H1 (cell line): ENCODE measurements around the gene HSFX2. TPM values are rescaled to one million over a fixed set of nuclear protein-coding genes. Genes with fewer than 3 reads are reported as not detected.

Experiments used
- CHD7 ChIP-seq: fragments of 300-600 bp; sonication (generic); IDR thresholded peaks from 2 replicates; pipeline ENCODE4 v1.7.1; 2012; ENCODE audit warnings: low read length, moderate library complexity, mild to moderate bottlenecking, inconsistent platforms; ENCODE audit not compliant: insufficient replicate concordance
- CTBP2 ChIP-seq: IDR thresholded peaks from 2 replicates; pipeline ENCODE4 v1.7.0; 2011; ENCODE audit warnings: borderline replicate concordance, mild to moderate bottlenecking, moderate library complexity, mixed read lengths, low read length; ENCODE audit not compliant: insufficient read depth, insufficient read length
- polyA plus RNA-seq, 7 experiments: library from polyadenylated mRNA; depleted of rRNA in 3 of 7; stranded (reverse) in 5 of 7; unstranded in 2 of 7; fragments of >200 nt in 5 of 7; fragments of 200-250 nt in 2 of 7; gene quantifications; 1 replicate in 5 of 7; 2 replicates in 1 of 7; 4 replicates in 1 of 7; pipeline versions ENCODE4 v1.2.1 to v1.2.3, GENCODE V29; 2011 to 2013; ENCODE audit warnings: missing spikeins in 2 of 7, mixed read lengths in 2 of 7
- total RNA-seq: library from RNA; stranded (reverse); fragmentation: NEBNext Ultra II Directional; extraction: Animal tissue kit (Norgen Biotek cat#: 25700); gene quantifications from 2 replicates; pipeline ENCODE4 v1.2.1, GENCODE V29; 2021

Gene HSFX2
- total and polyA plus RNA-seq, 2 of the 8 experiments (the other 6 are each of a cell fraction or from before 2014, with no cell fraction given) = 0.17 TPM; not detected in 1

GRCh38 chrX:149628768-149629167, 33.7 kb upstream of the HSFX2 start (continued):
- TF ChIP-seq CHD7 (no peak), CTBP2 (no peak)
